DND-41 (cell line): ENCODE results near the gene OPCML.

Experiments used
- ATAC-seq: fragments of 200-7000 bp; cut with Tn5 transposase; 3 replicates; pipeline ENCODE4 v1.9.1; 2021; ENCODE audit warnings: low read depth; ENCODE audit not compliant: insufficient read depth
- DNase-seq: peaks from one replicate; pipeline ENCODE4 v3.0.0-alpha.2; 2020
- H2AFZ ChIP-seq: 2 replicates; pipeline ENCODE4 v1.6.0; 2012; ENCODE audit warnings: low read depth, low read length
- H3K27ac ChIP-seq: 2 replicates; pipeline ENCODE4 v1.5.1; 2012; ENCODE audit warnings: low read length, inconsistent platforms
- H3K27me3 ChIP-seq: fragments of 200-600 bp; sonication (generic); 2 replicates; pipeline ENCODE4 v1.6.0; 2012; ENCODE audit warnings: low read length, mild to moderate bottlenecking, inconsistent platforms; ENCODE audit not compliant: insufficient read depth, poor library complexity
- H3K36me3 ChIP-seq: 2 replicates; pipeline ENCODE4 v1.5.1; 2012; ENCODE audit warnings: low read length, inconsistent platforms; ENCODE audit not compliant: insufficient read depth
- H3K4me1 ChIP-seq: 2 replicates; pipeline ENCODE4 v1.5.1; 2012; ENCODE audit warnings: mild to moderate bottlenecking, low read length; ENCODE audit not compliant: insufficient read depth
- H3K4me2 ChIP-seq: 2 replicates; pipeline ENCODE4 v1.6.0; 2012; ENCODE audit warnings: mild to moderate bottlenecking, moderate library complexity, low read length, inconsistent platforms; ENCODE audit not compliant: insufficient read depth
- H3K4me3 ChIP-seq, 2 experiments: fragments of 200-600 bp in 1 of 2; shearing (Covaris generic) in 1 of 2; 2 replicates each; pipeline ENCODE4 v1.5.1; 2012 to 2016; ENCODE audit warnings: inconsistent platforms in 2 of 2, low read length in 2 of 2, mild to moderate bottlenecking in 2 of 2, low read depth in 1 of 2, moderate library complexity in 1 of 2
- H3K79me2 ChIP-seq: 2 replicates; pipeline ENCODE4 v1.6.0; 2012; ENCODE audit warnings: low read length, inconsistent platforms; ENCODE audit not compliant: insufficient read depth
- H3K9ac ChIP-seq: 2 replicates; pipeline ENCODE4 v1.6.0; 2012; ENCODE audit warnings: low read depth, mild to moderate bottlenecking, inconsistent platforms, low read length, moderate library complexity
- H3K9me3 ChIP-seq: 2 replicates; pipeline ENCODE4 v1.5.1; 2012; ENCODE audit warnings: low read length, moderate library complexity, mild to moderate bottlenecking, inconsistent platforms; ENCODE audit not compliant: insufficient read depth, severe bottlenecking
- H4K20me1 ChIP-seq: 2 replicates; pipeline ENCODE4 v1.6.0; 2012; ENCODE audit warnings: low read length; ENCODE audit not compliant: insufficient read depth
- EZH2 ChIP-seq: IDR thresholded peaks from 3 replicates; pipeline ENCODE4 v1.6.1; 2012; ENCODE audit warnings: borderline replicate concordance, low read depth, mild to moderate bottlenecking, moderate library complexity, low read length, inconsistent platforms; ENCODE audit not compliant: severe bottlenecking
- TF ChIP-seq, protein P1 (sequence below): IDR thresholded peaks from 2 replicates; pipeline ENCODE4 v1.5.1; 2012; ENCODE audit warnings: borderline replicate concordance, low read length, moderate library complexity, mild to moderate bottlenecking; ENCODE audit not compliant: poor library complexity, severe bottlenecking; ENCODE audit errors: extremely low read depth

OPCML gene

DNA sequence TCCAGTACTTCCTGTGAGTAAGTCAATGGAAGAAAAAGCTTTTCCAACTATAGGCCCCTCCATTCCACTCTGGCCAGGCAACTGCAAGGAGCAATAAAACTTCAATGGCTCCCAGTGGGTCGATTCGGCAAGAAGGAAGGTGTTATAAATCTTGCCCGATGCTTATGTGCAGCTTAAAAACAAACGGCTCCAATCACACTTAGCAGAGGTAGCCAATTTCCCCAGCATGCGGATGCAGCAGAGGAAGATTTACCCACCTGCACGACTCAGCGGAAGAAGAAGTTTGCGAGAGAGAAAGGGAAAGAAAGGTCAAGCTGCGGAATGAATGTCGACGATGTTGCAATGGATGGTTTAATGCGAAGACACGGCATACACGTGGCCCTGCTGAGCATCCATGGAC lies 141.5 kb downstream of the OPCML start:
- Histone ChIP-seq H3K27me3 (peaks cover 8% of the 10 kb centered on the region), H3K36me3 (no peaks in the 10 kb centered on the region), H3K79me2 (no peaks in the 10 kb centered on the region), H2AFZ (no peak overlapping the region), H3K4me3 (no peak overlapping the region), H4K20me1 (no peaks in the 10 kb centered on the region), H3K4me1 (no peaks in the 10 kb centered on the region), H3K9me3 (no peaks in the 10 kb centered on the region), H3K4me2 (no peak overlapping the region), H3K9ac (no peak overlapping the region), H3K27ac (no peak overlapping the region)
- DNase-seq, result no peak
- ATAC-seq, result no peak
- no peak for TF ChIP-seq EZH2
- TF ChIP-seq, protein P1, sequence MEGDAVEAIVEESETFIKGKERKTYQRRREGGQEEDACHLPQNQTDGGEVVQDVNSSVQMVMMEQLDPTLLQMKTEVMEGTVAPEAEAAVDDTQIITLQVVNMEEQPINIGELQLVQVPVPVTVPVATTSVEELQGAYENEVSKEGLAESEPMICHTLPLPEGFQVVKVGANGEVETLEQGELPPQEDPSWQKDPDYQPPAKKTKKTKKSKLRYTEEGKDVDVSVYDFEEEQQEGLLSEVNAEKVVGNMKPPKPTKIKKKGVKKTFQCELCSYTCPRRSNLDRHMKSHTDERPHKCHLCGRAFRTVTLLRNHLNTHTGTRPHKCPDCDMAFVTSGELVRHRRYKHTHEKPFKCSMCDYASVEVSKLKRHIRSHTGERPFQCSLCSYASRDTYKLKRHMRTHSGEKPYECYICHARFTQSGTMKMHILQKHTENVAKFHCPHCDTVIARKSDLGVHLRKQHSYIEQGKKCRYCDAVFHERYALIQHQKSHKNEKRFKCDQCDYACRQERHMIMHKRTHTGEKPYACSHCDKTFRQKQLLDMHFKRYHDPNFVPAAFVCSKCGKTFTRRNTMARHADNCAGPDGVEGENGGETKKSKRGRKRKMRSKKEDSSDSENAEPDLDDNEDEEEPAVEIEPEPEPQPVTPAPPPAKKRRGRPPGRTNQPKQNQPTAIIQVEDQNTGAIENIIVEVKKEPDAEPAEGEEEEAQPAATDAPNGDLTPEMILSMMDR, result no peak

GRCh38 chr11:133388975-133389568 lies 143.2 kb downstream of the OPCML start:
- peaks cover 14% of the 10 kb centered on the region for H3K27me3 ChIP-seq
- H4K20me1 ChIP-seq, result no peaks in the 10 kb centered on the region
- no peak for DNase-seq
- H3K4me1 ChIP-seq, result no peaks in the 10 kb centered on the region
- H3K36me3 ChIP-seq, result no peaks in the 10 kb centered on the region
- H3K4me2 ChIP-seq, result no peak overlapping the region
- H2AFZ ChIP-seq, result no peak overlapping the region
- no peaks in the 10 kb centered on the region for H3K79me2 ChIP-seq
- TF ChIP-seq EZH2, result no peak
- TF ChIP-seq, protein P1, result no peak
- ATAC-seq, result no peak
- H3K4me3 ChIP-seq, result no peak overlapping the region
- H3K9me3 ChIP-seq, result no peaks in the 10 kb centered on the region
- no peak overlapping the region for H3K9ac ChIP-seq
- no peak overlapping the region for H3K27ac ChIP-seq

DNA sequence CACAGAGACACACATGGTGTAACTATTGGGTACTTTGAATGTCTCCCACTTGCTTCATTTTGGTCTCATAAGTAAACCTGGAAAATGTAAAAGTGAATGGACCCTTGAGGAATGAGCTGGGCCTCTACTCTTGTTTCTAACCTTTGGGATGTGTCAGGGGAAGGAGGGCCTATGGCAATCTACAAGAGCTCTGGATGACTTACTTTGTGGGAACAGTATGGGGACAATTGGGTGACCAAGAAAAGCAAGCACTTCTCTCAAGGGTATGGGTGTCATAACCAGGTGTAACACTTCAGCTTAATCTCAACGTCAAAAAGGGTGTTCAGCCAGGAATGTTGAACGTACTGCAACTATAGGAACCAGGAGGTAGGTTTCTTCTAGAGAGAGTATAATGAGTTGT lies 144.0 kb downstream of the OPCML start:
- no peaks in the 10 kb centered on the region for H3K4me1 ChIP-seq
- H3K27ac ChIP-seq, result no peak overlapping the region
- H3K36me3 ChIP-seq, result no peaks in the 10 kb centered on the region
- DNase-seq, result no peak
- H3K79me2 ChIP-seq, result no peaks in the 10 kb centered on the region
- no peak for TF ChIP-seq EZH2
- TF ChIP-seq, protein P1, result no peak
- H3K9me3 ChIP-seq, result no peaks in the 10 kb centered on the region
- peaks cover 11% of the 10 kb centered on the region for H3K27me3 ChIP-seq
- no peak overlapping the region for H3K4me3 ChIP-seq
- no peaks in the 10 kb centered on the region for H4K20me1 ChIP-seq
- H2AFZ ChIP-seq, result no peak overlapping the region
- ATAC-seq, result no peak
- no peak overlapping the region for H3K9ac ChIP-seq
- H3K4me2 ChIP-seq, result no peak overlapping the region
